Measurements from ENCODE around the gene DDX24. TPM values are rescaled to one million over a fixed set of nuclear protein-coding genes. Genes with fewer than 3 reads are reported as not detected.

Gene DDX24
- total and polyA plus RNA-seq, 4 experiments from 2014 or later = 135 to 322 (median 310) TPM

DNA sequence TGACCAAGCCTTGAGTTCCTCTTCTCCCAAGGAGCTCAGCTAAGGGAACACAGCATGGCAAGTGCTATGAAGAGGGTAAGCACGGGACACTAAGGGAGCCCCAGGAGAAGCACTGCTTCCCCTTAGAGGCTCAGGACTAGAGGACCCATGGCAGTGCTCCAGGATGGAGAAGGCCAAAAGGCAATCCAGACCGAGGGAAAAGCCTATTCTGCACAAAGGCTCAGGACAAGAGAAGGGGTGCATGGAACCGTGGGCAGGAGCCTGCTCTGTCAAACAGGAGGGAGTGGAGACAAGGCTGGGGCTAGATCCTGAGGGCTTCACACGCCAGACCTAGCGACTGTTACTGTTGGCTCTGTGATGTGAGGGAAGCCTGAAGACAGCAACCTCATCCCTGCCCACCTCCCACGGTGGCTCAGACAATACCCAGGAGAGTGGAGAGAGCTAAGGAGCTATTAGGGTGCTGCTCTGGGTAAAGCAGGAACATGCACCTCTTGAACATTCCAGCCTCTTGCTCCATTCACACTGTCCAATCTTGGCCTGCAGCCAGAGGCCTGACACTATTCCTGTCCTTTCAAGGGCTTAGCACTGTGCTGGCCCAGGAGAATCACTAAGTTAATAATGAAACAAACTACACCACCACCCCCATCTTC, 30.6 kb downstream of the DDX24 start:
- ChIA-PET CTCF (ENCODE audit: partially characterized antibody) (interaction anchor here (1.0 to 3.5 kb wide), 7 partner anchors 9 to 130 kb away, joined by 3 to 23 read pairs (median 4); no protein-coding TSS in a partner anchor), POLR2A (ENCODE audit: partially characterized antibody) (no interaction called here)
- peaks cover 69 to 85% of the 10 kb centered on the region in 2 donors for H3K36me3 Mint-ChIP-seq
- intact Hi-C loops (cut with micrococcal nuclease) = no loop called here
- H3K4me3 Mint-ChIP-seq = no peak overlapping the region
- no peaks in the 10 kb centered on the region for H3K27me3 Mint-ChIP-seq
- peaks cover 7 to 22% (median 10%) of the 10 kb centered on the region in 4 donors for H3K4me1 Mint-ChIP-seq
- H3K36me3 ChIP-seq (ENCODE audit: insufficient read depth, low read length) = peaks cover 93% of the 10 kb centered on the region
- no peak overlapping the region for H3K27ac ChIP-seq (ENCODE audit: low read depth, low read length)
- no peak overlapping the region for H3K4me3 ChIP-seq (ENCODE audit: low read length in 2 of 2)
- H3K9me3 ChIP-seq (ENCODE audit: control insufficient read depth in 1 of 2, low read length in 2 of 2) = no peaks in the 10 kb centered on the region
- DNase-seq = no peak
- H3K27me3 ChIP-seq (ENCODE audit: insufficient read depth, low read length) = no peaks in the 10 kb centered on the region
- peak overlapping the region in 4 of 7 donors; percentile 10 to 89 (median 78) for H3K27ac Mint-ChIP-seq
- H3K4me1 ChIP-seq (ENCODE audit: insufficient read depth, low read length) = no peaks in the 10 kb centered on the region
- H3K9me3 Mint-ChIP-seq = peaks cover 0 to 4% (median 0%) of the 10 kb centered on the region in 8 donors

DNA sequence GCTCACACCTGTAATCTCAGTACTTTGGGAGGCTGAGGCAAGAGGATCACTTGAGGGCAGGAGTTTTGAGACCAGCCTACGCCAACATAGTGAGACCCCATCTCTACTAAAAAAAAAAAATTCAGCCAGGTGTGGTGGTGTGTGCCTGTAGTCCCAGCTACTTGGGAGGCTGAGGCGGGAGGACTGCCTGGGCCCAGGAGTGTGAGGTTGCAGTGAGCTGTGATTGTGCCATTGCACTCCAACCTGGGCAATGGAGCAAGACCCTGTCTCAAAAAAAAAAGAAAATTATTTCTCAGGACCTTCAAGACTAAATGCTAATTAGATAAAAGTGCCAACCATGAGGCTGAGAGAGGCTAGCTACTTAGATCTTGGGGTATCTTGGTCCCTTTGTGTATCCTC, 31.4 kb downstream of the DDX24 start:
- Mint-ChIP-seq H3K36me3 (peaks cover 66 to 82% of the 10 kb centered on the region in 2 donors), H3K27ac (peak overlapping the region in 4 of 7 donors; percentile 10 to 89 (median 54)), H3K4me3 (no peak overlapping the region), H3K9me3 (peaks cover 0 to 4% (median 0%) of the 10 kb centered on the region in 8 donors), H3K27me3 (no peaks in the 10 kb centered on the region), H3K4me1 (peaks cover 4 to 15% (median 8%) of the 10 kb centered on the region in 4 donors)
- Histone ChIP-seq H3K36me3 (ENCODE audit: insufficient read depth, low read length) (peaks cover 93% of the 10 kb centered on the region), H3K27ac (ENCODE audit: low read depth, low read length) (no peak overlapping the region), H3K4me1 (ENCODE audit: insufficient read depth, low read length) (no peaks in the 10 kb centered on the region), H3K4me3 (ENCODE audit: low read length in 2 of 2) (no peak overlapping the region), H3K27me3 (ENCODE audit: insufficient read depth, low read length) (no peaks in the 10 kb centered on the region), H3K9me3 (ENCODE audit: control insufficient read depth in 1 of 2, low read length in 2 of 2) (no peaks in the 10 kb centered on the region)
- intact Hi-C loops (cut with micrococcal nuclease) = no loop called here
- POLR2A ChIA-PET (ENCODE audit: partially characterized antibody) = no interaction called here
- CTCF ChIA-PET (ENCODE audit: partially characterized antibody) = interaction anchor here (1.0 to 3.3 kb wide), 5 partner anchors 8 to 131 kb away, joined by 3 to 16 read pairs (median 4); no protein-coding TSS in a partner anchor
- DNase-seq = no peak

DNA sequence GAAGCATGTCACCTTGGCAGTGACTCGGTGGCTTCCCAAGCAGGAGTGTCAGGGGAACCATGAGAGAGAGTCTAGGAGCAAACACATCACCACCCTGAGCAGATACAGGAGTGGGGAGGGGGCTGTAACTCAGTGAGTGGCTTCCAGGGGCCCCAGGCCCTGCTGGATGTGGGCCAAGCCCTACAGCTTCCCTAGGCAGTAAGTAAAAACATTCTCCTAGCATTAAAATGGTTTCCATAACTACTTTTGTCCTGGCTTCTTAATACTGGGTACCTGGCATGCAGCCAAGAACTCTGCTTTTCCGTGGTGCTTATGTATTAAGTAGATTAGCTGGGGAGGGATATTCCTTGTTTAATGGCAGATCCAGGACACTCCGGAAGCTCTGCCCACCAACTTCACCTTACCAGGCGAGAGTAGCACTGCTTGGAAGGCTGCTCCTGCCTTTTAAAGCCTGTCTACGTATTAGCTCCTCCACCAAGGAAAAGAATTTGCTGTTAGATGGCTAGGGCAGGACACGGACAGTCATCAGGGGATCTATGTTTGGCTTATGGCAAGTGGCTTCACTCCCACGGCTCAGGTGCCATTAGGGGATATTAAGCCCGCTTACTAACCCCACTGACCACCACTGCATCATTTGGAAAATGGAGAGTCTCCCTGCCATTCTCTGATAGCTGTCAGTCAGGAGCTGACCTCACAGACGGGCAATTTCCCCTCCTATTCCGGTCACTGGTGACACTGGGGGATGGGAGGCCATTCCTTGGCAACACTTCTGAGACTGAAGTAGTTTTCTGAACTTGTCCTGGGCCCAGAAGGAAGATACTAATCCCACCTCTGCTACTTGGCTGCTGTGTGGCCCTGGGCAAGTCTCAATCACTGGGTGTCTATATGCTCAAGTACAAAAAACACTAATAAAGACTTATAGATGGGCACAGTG, 32.0 kb downstream of the DDX24 start:
- Histone ChIP-seq H3K9me3 (ENCODE audit: control insufficient read depth in 1 of 2, low read length in 2 of 2) (no peaks in the 10 kb centered on the region), H3K4me1 (ENCODE audit: insufficient read depth, low read length) (no peaks in the 10 kb centered on the region), H3K36me3 (ENCODE audit: insufficient read depth, low read length) (peaks cover 93% of the 10 kb centered on the region), H3K27me3 (ENCODE audit: insufficient read depth, low read length) (no peaks in the 10 kb centered on the region), H3K4me3 (ENCODE audit: low read length in 2 of 2) (no peak overlapping the region), H3K27ac (ENCODE audit: low read depth, low read length) (no peak overlapping the region)
- peak overlapping the region in 4 of 7 donors; percentile 29 to 72 (median 58) for H3K27ac Mint-ChIP-seq
- DNase-seq = no peak
- no peaks in the 10 kb centered on the region for H3K27me3 Mint-ChIP-seq
- intact Hi-C loops (cut with micrococcal nuclease) = no loop called here
- CTCF ChIA-PET (ENCODE audit: partially characterized antibody) = interaction anchor here (1.1 to 3.3 kb wide), 6 partner anchors 10 to 132 kb away, joined by 3 to 16 read pairs (median 6); no protein-coding TSS in a partner anchor
- peaks cover 0 to 4% (median 0%) of the 10 kb centered on the region in 8 donors for H3K9me3 Mint-ChIP-seq
- peaks cover 0 to 9% (median 6%) of the 10 kb centered on the region in 4 donors for H3K4me1 Mint-ChIP-seq
- POLR2A ChIA-PET (ENCODE audit: partially characterized antibody) = interaction anchor here (0.7 to 1.5 kb wide), 2 partner anchors 10 to 31 kb away, joined by 3 to 4 read pairs; no protein-coding TSS in a partner anchor
- peaks cover 59 to 79% of the 10 kb centered on the region in 2 donors for H3K36me3 Mint-ChIP-seq
- no peak overlapping the region for H3K4me3 Mint-ChIP-seq

DNA sequence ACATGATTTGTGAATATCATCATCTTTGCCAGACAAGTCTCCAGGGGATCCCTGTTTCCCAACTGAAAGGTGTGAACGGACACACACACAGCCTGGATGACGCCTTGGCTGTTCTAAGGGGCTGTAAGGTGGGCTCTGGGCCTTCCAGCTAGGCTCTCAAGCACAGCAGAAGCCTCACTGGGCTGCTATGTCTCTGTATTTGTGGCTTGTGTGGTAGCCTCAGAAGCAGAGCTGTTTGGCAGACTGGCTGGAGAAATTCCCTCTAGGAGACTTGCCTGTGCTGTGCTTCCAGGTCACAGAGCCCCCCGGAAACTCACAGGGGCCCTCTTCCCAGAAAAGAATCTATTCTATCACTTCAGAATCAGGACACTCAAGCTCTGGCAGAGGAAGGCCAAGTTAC, 33.4 kb downstream of the DDX24 start:
- Histone ChIP-seq H3K4me1 (ENCODE audit: insufficient read depth, low read length) (no peaks in the 10 kb centered on the region), H3K27me3 (ENCODE audit: insufficient read depth, low read length) (no peaks in the 10 kb centered on the region), H3K36me3 (ENCODE audit: insufficient read depth, low read length) (peaks cover 87% of the 10 kb centered on the region), H3K9me3 (ENCODE audit: control insufficient read depth in 1 of 2, low read length in 2 of 2) (no peaks in the 10 kb centered on the region), H3K27ac (ENCODE audit: low read depth, low read length) (no peak overlapping the region), H3K4me3 (ENCODE audit: low read length in 2 of 2) (no peak overlapping the region)
- no peak for DNase-seq
- H3K36me3 Mint-ChIP-seq = peaks cover 52 to 76% of the 10 kb centered on the region in 2 donors
- ChIA-PET CTCF (ENCODE audit: partially characterized antibody) (interaction anchor here (1.2 to 3.3 kb wide), 5 partner anchors 9 to 134 kb away, joined by 3 to 16 read pairs (median 9); no protein-coding TSS in a partner anchor), POLR2A (ENCODE audit: partially characterized antibody) (interaction anchor here (1.5 kb wide), 1 partner anchor 32 kb away, joined by 4 read pairs; no protein-coding TSS in a partner anchor)
- intact Hi-C loops (cut with micrococcal nuclease) = no loop called here
- H3K4me3 Mint-ChIP-seq = no peak overlapping the region
- peaks cover 0 to 8% (median 0%) of the 10 kb centered on the region in 8 donors for H3K9me3 Mint-ChIP-seq
- peaks cover 0 to 5% (median 3%) of the 10 kb centered on the region in 4 donors for H3K4me1 Mint-ChIP-seq
- H3K27ac Mint-ChIP-seq = peak overlapping the region in 2 of 7 donors; percentile 4 to 72
- H3K27me3 Mint-ChIP-seq = no peaks in the 10 kb centered on the region

DNA sequence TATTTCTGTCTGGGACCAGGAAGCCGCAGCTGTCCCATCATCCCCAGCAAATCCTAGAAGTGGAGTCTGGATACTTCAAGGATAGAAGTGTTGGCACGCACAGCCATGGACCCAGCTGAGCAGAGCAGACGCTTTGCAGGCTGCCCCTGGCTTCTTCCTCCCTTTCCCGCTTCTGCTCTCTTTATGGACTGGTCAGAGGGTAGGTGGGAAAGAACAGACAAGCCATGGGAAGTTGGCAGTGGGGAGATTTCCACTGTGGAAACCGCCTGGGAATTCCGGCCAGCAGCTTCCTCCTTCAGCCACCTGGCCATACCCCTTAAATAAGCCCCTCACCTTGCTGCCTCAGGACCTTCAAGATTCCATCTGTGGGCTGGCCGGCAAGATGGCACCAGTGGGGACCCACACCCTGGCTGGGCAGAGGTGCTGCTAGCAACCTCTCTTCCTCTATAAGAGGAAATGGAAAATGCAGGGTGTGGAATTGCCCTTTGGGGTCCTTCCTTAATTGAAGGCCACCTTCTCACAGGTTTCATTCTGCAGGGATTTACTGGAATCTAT, 34.2 kb downstream of the DDX24 start:
- no peaks in the 10 kb centered on the region for H3K9me3 ChIP-seq (ENCODE audit: control insufficient read depth in 1 of 2, low read length in 2 of 2)
- H3K27ac ChIP-seq (ENCODE audit: low read depth, low read length) = no peak overlapping the region
- Mint-ChIP-seq H3K36me3 (peaks cover 43 to 69% of the 10 kb centered on the region in 2 donors), H3K4me3 (no peak overlapping the region), H3K9me3 (peaks cover 0 to 8% (median 0%) of the 10 kb centered on the region in 8 donors), H3K27ac (peak overlapping the region in 2 of 7 donors; percentile 51 to 72), H3K27me3 (no peaks in the 10 kb centered on the region), H3K4me1 (peaks cover 0 to 5% (median 2%) of the 10 kb centered on the region in 4 donors)
- POLR2A ChIA-PET (ENCODE audit: partially characterized antibody) = interaction anchor here (0.6 kb wide), 1 partner anchor 32 kb away, joined by 3 read pairs; no protein-coding TSS in a partner anchor
- CTCF ChIA-PET (ENCODE audit: partially characterized antibody) = interaction anchor here (1.4 to 3.7 kb wide), 2 partner anchors 11 to 90 kb away, joined by 3 to 21 read pairs; no protein-coding TSS in a partner anchor
- no peak overlapping the region for H3K4me3 ChIP-seq (ENCODE audit: low read length in 2 of 2)
- H3K4me1 ChIP-seq (ENCODE audit: insufficient read depth, low read length) = no peaks in the 10 kb centered on the region
- H3K36me3 ChIP-seq (ENCODE audit: insufficient read depth, low read length) = peaks cover 79% of the 10 kb centered on the region
- H3K27me3 ChIP-seq (ENCODE audit: insufficient read depth, low read length) = no peaks in the 10 kb centered on the region
- intact Hi-C loops (cut with micrococcal nuclease) = no loop called here
- DNase-seq = no peak

DNA sequence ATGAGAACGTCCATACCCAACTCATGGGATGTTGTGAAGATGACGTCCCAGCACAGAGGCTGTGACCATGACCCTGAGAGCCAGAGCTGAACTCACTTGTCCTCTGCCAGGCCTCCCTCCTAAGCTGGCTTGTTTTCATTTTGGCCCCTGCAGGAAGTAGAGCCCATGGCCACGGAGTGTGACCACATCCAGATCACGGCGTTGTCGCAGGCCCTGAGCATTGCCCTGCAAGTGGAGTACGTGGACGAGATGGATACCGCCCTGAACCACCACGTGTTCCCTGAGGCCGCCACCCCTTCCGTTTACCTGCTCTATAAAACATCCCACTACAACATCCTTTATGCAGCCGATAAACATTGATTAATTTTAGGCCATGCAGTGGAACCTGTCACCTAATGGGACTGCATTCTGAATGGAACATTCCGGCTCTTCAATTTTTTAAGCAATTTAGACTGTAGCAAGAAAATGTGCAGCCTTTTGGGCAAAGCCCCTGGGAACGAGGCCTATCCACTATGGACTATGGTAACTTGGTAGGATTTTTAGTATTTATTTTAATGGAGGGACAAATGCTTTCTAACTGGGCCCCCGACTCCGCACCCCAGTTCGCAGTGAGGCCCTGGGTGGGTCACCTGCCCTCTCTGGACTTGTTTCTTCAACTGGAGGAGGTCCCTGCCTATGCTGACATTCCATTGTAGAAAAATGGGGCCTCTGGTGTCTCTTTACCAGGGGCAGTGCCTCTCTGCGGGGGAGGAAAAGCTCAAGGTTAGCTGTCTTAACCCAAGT, 35.2 kb downstream of the DDX24 start:
- DNase-seq = no peak
- peaks cover 69% of the 10 kb centered on the region for H3K36me3 ChIP-seq (ENCODE audit: insufficient read depth, low read length)
- intact Hi-C loops (cut with micrococcal nuclease) = no loop called here
- Mint-ChIP-seq H3K27ac (peak overlapping the region in 4 of 7 donors; percentile 11 to 72 (median 42)), H3K4me3 (peak overlapping the region in 1 of 8 donors; percentile 7), H3K36me3 (peaks cover 33 to 59% of the 10 kb centered on the region in 2 donors), H3K4me1 (peaks cover 0 to 5% (median under 1%) of the 10 kb centered on the region in 4 donors), H3K27me3 (no peaks in the 10 kb centered on the region), H3K9me3 (peaks cover 0 to 6% (median 0%) of the 10 kb centered on the region in 8 donors)
- no peaks in the 10 kb centered on the region for H3K4me1 ChIP-seq (ENCODE audit: insufficient read depth, low read length)
- H3K27me3 ChIP-seq (ENCODE audit: insufficient read depth, low read length) = no peaks in the 10 kb centered on the region
- no peak overlapping the region for H3K27ac ChIP-seq (ENCODE audit: low read depth, low read length)
- H3K4me3 ChIP-seq (ENCODE audit: low read length in 2 of 2) = no peak overlapping the region
- POLR2A ChIA-PET (ENCODE audit: partially characterized antibody) = interaction anchor here (1.1 to 1.4 kb wide), 2 partner anchors 12 to 36 kb away, joined by 3 to 4 read pairs; partner anchors contain the start of genes DDX24 and IFI27L1
- H3K9me3 ChIP-seq (ENCODE audit: control insufficient read depth in 1 of 2, low read length in 2 of 2) = no peaks in the 10 kb centered on the region
- CTCF ChIA-PET (ENCODE audit: partially characterized antibody) = interaction anchor here (0.9 to 3.7 kb wide), 3 partner anchors 10 to 135 kb away, joined by 3 to 21 read pairs (median 8); no protein-coding TSS in a partner anchor
